Measurements from ENCODE around the gene RNF183.

RNF183 gene

GRCh38 chr9:113302792-113303418 is at the start of gene RNF183:
RNF183 (minus strand) TSS chr9:113303376; CDS start chr9:113298184, 5,192 bp downstream.
- DNase-seq: no peak
- intact Hi-C loops (cut with DNase I): no loop called here

- DNase-seq: peak in 1 of 42 donors; percentile 0
- intact Hi-C loops (cut with DNase I): no loop called here
Measured at GRCh38 chr9:113352411-113352810, 49.2 kb upstream of the RNF183 start.

GRCh38 chr9:113352006-113352405 is 48.8 kb upstream of the RNF183 start:
- no peak for DNase-seq
- intact Hi-C loops (cut with DNase I): no loop called here

- intact Hi-C loops (cut with DNase I): no loop called here
Measured at GRCh38 chr9:113350937-113351336, 47.8 kb upstream of the RNF183 start.

GRCh38 chr9:113350107-113350661 is 47.0 kb upstream of the RNF183 start:
- intact Hi-C loops (cut with DNase I): no loop called here
- DNase-seq: peak in 6 of 42 donors; percentile 13 to 35 (median 22)

More at GRCh38 chr9:113350937-113351336, 47.8 kb upstream of the RNF183 start:
- peak in 19 of 42 donors; percentile 17 to 72 (median 49) for DNase-seq

GRCh38 chr9:113349445-113350094 is 46.4 kb upstream of the RNF183 start, which contains the start of gene BSPRY:
BSPRY (plus strand) TSS chr9:113349541; CDS start chr9:113349580, 39 bp downstream.
- peak in 27 of 42 donors; percentile 11 to 70 (median 52) for DNase-seq
- intact Hi-C loops (cut with DNase I): no loop called here

GRCh38 chr9:113349066-113349444 is 45.9 kb upstream of the RNF183 start:
- intact Hi-C loops (cut with DNase I): no loop called here
- DNase-seq: no peak

GRCh38 chr9:113348437-113348836 is 45.3 kb upstream of the RNF183 start:
- DNase-seq: no peak
- intact Hi-C loops (cut with DNase I): no loop called here

GRCh38 chr9:113345671-113346070 is 42.5 kb upstream of the RNF183 start:
- intact Hi-C loops (cut with DNase I): no loop called here
- DNase-seq: no peak

GRCh38 chr9:113345190-113345589 is 42.0 kb upstream of the RNF183 start:
- peak in 12 of 42 donors; percentile 22 to 70 (median 36) for DNase-seq
- intact Hi-C loops (cut with DNase I): no loop called here

GRCh38 chr9:113343732-113344231 is 40.6 kb upstream of the RNF183 start:
- peak; percentile 49 to 98 (median 84) for DNase-seq
- intact Hi-C loops (cut with DNase I): no loop called here

- intact Hi-C loops (cut with DNase I): loop anchor here (2.0 kb wide), 1 partner anchor 59 kb away; the partner anchor contains the start of gene ALAD
- DNase-seq: peak in 2 of 42 donors; percentile 35 to 68
Measured at GRCh38 chr9:113341712-113342410, 38.7 kb upstream of the RNF183 start.

- DNase-seq: peak; percentile 82 to 97 (median 91)
- intact Hi-C loops (cut with DNase I): loop anchor here (2.0 kb wide), 1 partner anchor 61 kb away; the partner anchor contains the start of gene ALAD
Measured at GRCh38 chr9:113340011-113340699, 37.0 kb upstream of the RNF183 start, which contains the start of gene WDR31. WDR31 (minus strand) TSS chr9:113340275; CDS start chr9:113332022, 8,253 bp downstream.

GRCh38 chr9:113337714-113338113 is 34.5 kb upstream of the RNF183 start:
- no peak for DNase-seq
- intact Hi-C loops (cut with DNase I): no loop called here

GRCh38 chr9:113331780-113332179 is 28.6 kb upstream of the RNF183 start:
- no peak for DNase-seq
- intact Hi-C loops (cut with DNase I): no loop called here

- intact Hi-C loops (cut with DNase I): no loop called here
- DNase-seq: no peak
Measured at GRCh38 chr9:113328045-113328782, 25.0 kb upstream of the RNF183 start.

- intact Hi-C loops (cut with DNase I): no loop called here
- no peak for DNase-seq
Measured at GRCh38 chr9:113326230-113326629, 23.1 kb upstream of the RNF183 start.

- DNase-seq: no peak
- intact Hi-C loops (cut with DNase I): no loop called here
Measured at GRCh38 chr9:113322671-113323070, 19.5 kb upstream of the RNF183 start.

Measured in head of caudate nucleus (tissue), 42 donors.